HepG2 (cell line): ENCODE results near the gene ELOVL6. TPM values are rescaled to one million over a fixed set of nuclear protein-coding genes. Genes with fewer than 3 reads are reported as not detected.

Source experiments
- ATAC-seq: fragments of 200-7000 bp; cut with Tn5 transposase; 3 replicates; pipeline ENCODE4 v1.9.1; 2020; ENCODE audit warnings: mild to moderate bottlenecking, moderate library complexity
- BruUV-seq: library from RNA; stranded (reverse); fragments of 400-500 nt; replicated peaks from 2 replicates; lab custom pipeline; 2021; lab: Mats Ljungman, UMichigan
- CTCF ChIA-PET: fragments of 300-600 bp; formaldehyde crosslinking; extraction: SDS; loops from one replicate; lab custom pipeline; 2021; ENCODE audit warnings: low total read pairs, inconsistent platforms, low intra/inter-chr PET ratio; lab: Yijun Ruan, JAX
- POLR2A ChIA-PET: fragments of 350-600 bp; sonication (Branson Sonifier 250); formaldehyde crosslinking; loops from one replicate; lab custom pipeline; 2020; ENCODE audit warnings: antibody characterized with exemption, inconsistent platforms; lab: Yijun Ruan, JAX
- DNase-seq: peaks from one replicate; pipeline ENCODE4 v3.0.0-alpha.2; 2015; ENCODE audit warnings: low spot score
- FAIRE-seq: peaks from 3 replicates; lab custom pipeline; 2011; peaks lifted over from hg19 to GRCh38; lab: Jason Lieb, UNC
- H2AFZ ChIP-seq: one replicate; pipeline ENCODE4 v1.6.1; 2011; ENCODE audit warnings: low read length, inconsistent platforms
- H3K27ac ChIP-seq: fragments of 300-600 bp; 3 replicates; pipeline ENCODE4 v1.8.0; 2011; ENCODE audit warnings: mixed run types, mild to moderate bottlenecking, mixed read lengths, low read length, inconsistent platforms; ENCODE audit not compliant: insufficient read depth; ENCODE audit errors: extremely low read length
- H3K27me3 ChIP-seq, 2 experiments: fragments of 200-600 bp in 1 of 2; 2 replicates in 1 of 2; 3 replicates in 1 of 2; pipeline versions ENCODE4 v1.6.0 to v1.8.0; 2011; ENCODE audit warnings: low read length in 2 of 2, mild to moderate bottlenecking in 2 of 2, moderate library complexity in 2 of 2, inconsistent platforms in 1 of 2; ENCODE audit not compliant: insufficient read depth in 2 of 2, control insufficient read depth in 1 of 2
- H3K36me3 ChIP-seq, 2 experiments: fragments of 200-600 bp in 1 of 2; replicated peaks in 1 of 2; 2 replicates in 1 of 2; 3 replicates in 1 of 2; pipeline versions ENCODE4 v1.5.1 to v1.8.0; 2011; ENCODE audit warnings: low read length in 2 of 2, inconsistent platforms in 1 of 2; ENCODE audit not compliant: insufficient read depth in 2 of 2, control insufficient read depth in 1 of 2
- H3K4me1 ChIP-seq: 2 replicates; pipeline ENCODE4 v1.5.1; 2012; ENCODE audit warnings: low read length, inconsistent platforms; ENCODE audit not compliant: insufficient read depth
- H3K4me2 ChIP-seq: 2 replicates; pipeline ENCODE4 v1.6.0; 2011; ENCODE audit warnings: low read depth, low read length, inconsistent platforms
- H3K4me3 ChIP-seq, 3 experiments: fragments of 200-600 bp in 1 of 3; sonication (generic), shearing (Covaris generic) in 1 of 3; replicated peaks in 1 of 3; 2 replicates each; pipeline ENCODE4 v1.5.1; 2011 to 2016; ENCODE audit warnings: low read length in 3 of 3, inconsistent platforms in 2 of 3, low read depth in 2 of 3, mild to moderate bottlenecking in 2 of 3, control low read depth in 1 of 3, mixed read lengths in 1 of 3; ENCODE audit not compliant: insufficient read depth in 1 of 3
- H3K79me2 ChIP-seq: one replicate; pipeline ENCODE4 v1.6.1; 2011; ENCODE audit warnings: low read length, inconsistent platforms; ENCODE audit not compliant: insufficient read depth
- H3K9ac ChIP-seq: 2 replicates; pipeline ENCODE4 v1.6.0; 2011; ENCODE audit warnings: mild to moderate bottlenecking, low read depth, low read length, inconsistent platforms; ENCODE audit not compliant: insufficient read depth
- H3K9me3 ChIP-seq: 2 replicates; pipeline ENCODE4 v1.5.1; 2012; ENCODE audit warnings: mild to moderate bottlenecking, low read length
- H4K20me1 ChIP-seq: 2 replicates; pipeline ENCODE4 v1.6.0; 2011; ENCODE audit warnings: inconsistent platforms, mild to moderate bottlenecking, low read length, moderate library complexity; ENCODE audit not compliant: insufficient read depth
- AHR ChIP-seq: IDR thresholded peaks from 2 replicates; pipeline ENCODE4 v1.6.1; 2018; ENCODE audit warnings: missing genetic modification reagents, missing compliant biosample characterization
- HNRNPUL1 ChIP-seq: fragments of 200-400 bp; formaldehyde crosslinking; IDR thresholded peaks from 2 replicates; pipeline ENCODE4 v1.6.1; 2017; ENCODE audit warnings: low read depth, mild to moderate bottlenecking, low read length, moderate library complexity
- RBFOX2 ChIP-seq: fragments of 200-400 bp; formaldehyde crosslinking; IDR thresholded peaks from 2 replicates; pipeline ENCODE4 v1.6.1; 2017; ENCODE audit warnings: low read depth, mild to moderate bottlenecking, low read length
- RELA ChIP-seq: sonication (generic); formaldehyde crosslinking; IDR thresholded peaks from 2 replicates; pipeline ENCODE4 v1.4.0; 2020; ENCODE audit warnings: missing genetic modification reagents
- SALL1 ChIP-seq: sonication (generic); formaldehyde crosslinking; IDR thresholded peaks from 2 replicates; pipeline ENCODE4 v1.8.0; 2022; ENCODE audit warnings: mild to moderate bottlenecking, missing genetic modification reagents
- SIX1 ChIP-seq: sonication (generic); formaldehyde crosslinking; IDR thresholded peaks from 2 replicates; pipeline ENCODE4 v1.4.0; 2020; ENCODE audit warnings: missing genetic modification reagents, borderline replicate concordance
- SRSF9 ChIP-seq: fragments of 200-400 bp; formaldehyde crosslinking; IDR thresholded peaks from 2 replicates; pipeline ENCODE4 v1.6.1; 2018; ENCODE audit warnings: borderline replicate concordance, mild to moderate bottlenecking, low read depth, low read length; ENCODE audit not compliant: insufficient read depth, poor library complexity, severe bottlenecking
- ZBTB37 ChIP-seq: sonication (generic); formaldehyde crosslinking; IDR thresholded peaks from 2 replicates; pipeline ENCODE4 v1.4.0; 2020; ENCODE audit warnings: mild to moderate bottlenecking, missing genetic modification reagents
- ZFP1 ChIP-seq: IDR thresholded peaks from 2 replicates; pipeline ENCODE4 v1.6.1; 2016
- ZNF292 ChIP-seq: sonication (generic); formaldehyde crosslinking; IDR thresholded peaks from 2 replicates; pipeline ENCODE4 v1.8.1; 2022; ENCODE audit warnings: mild to moderate bottlenecking, low read depth, missing genetic modification reagents, borderline replicate concordance
- ZNF609 ChIP-seq: sonication (generic); formaldehyde crosslinking; IDR thresholded peaks from 2 replicates; pipeline ENCODE4 v1.4.0; 2020; ENCODE audit warnings: mild to moderate bottlenecking, missing genetic modification reagents, borderline replicate concordance
- ZNF652 ChIP-seq: IDR thresholded peaks from 2 replicates; pipeline ENCODE4 v1.6.1; 2016; ENCODE audit warnings: low read depth, borderline replicate concordance
- ZNF660 ChIP-seq: sonication (generic); formaldehyde crosslinking; IDR thresholded peaks from 2 replicates; pipeline ENCODE4 v1.5.1; 2020; ENCODE audit warnings: mild to moderate bottlenecking, low read depth, missing genetic modification reagents, borderline replicate concordance
- ZNF678 ChIP-seq: sonication (generic); formaldehyde crosslinking; IDR thresholded peaks from 2 replicates; pipeline ENCODE4 v1.4.0; 2020; ENCODE audit warnings: mild to moderate bottlenecking, missing genetic modification reagents
- ZSCAN20 ChIP-seq: sonication (generic); formaldehyde crosslinking; IDR thresholded peaks from 2 replicates; pipeline ENCODE4 v1.4.0; 2020; ENCODE audit warnings: missing genetic modification reagents, mild to moderate bottlenecking, borderline replicate concordance
- in situ Hi-C: cut with HindIII; loops from 2 replicates; pipeline ENCODE4 v1.10.0; 2017; ENCODE audit warnings: low pct_unique_long_range_greater_than_20kb; ENCODE audit not compliant: extremely low pct_ligation_motif_present
- intact Hi-C: fragments of 100-400 bp; cut with micrococcal nuclease; formaldehyde crosslinking; loops from one replicate; pipeline ENCODE4 v1.10.0; 2022; ENCODE audit not compliant: unreplicated experiment
- polyA plus RNA-seq, 8 experiments: library from polyadenylated mRNA; depleted of rRNA in 3 of 8; stranded (reverse) in 7 of 8; unstranded in 1 of 8; fragments of >200 nt; fragmentation: Illumina TruSeq in 4 of 8; extraction: Trizol in 4 of 8; gene quantifications; 2 replicates each; pipeline versions ENCODE4 v1.2.1 to v1.2.3, GENCODE V29; 2011 to 2016; ENCODE audit warnings: low read depth in 4 of 8, missing spikeins in 1 of 8, mixed read lengths in 1 of 8; ENCODE audit not compliant: insufficient read depth in 1 of 8
- total RNA-seq, 5 experiments: library from RNA; depleted of rRNA; stranded (reverse); fragments of >200 nt; fragmentation: Illumina TruSeq; extraction: Trizol; gene quantifications; 2 replicates each; pipeline ENCODE4 v1.2.3, GENCODE V29; 2016; ENCODE audit warnings: low read depth in 1 of 5

Gene ELOVL6
- total and polyA plus RNA-seq, 2 of the 13 experiments (the other 11 are each of a cell fraction or from before 2014, with no cell fraction given): 14.1 to 23.2 TPM

GRCh38 chr4:110128029-110128428 is 70.4 kb downstream of the ELOVL6 start (continued):
- no peak for TF ChIP-seq ZNF609 (CRISPR knock-in tag)

- H3K9ac ChIP-seq: no peak overlapping the region
- no TSS peak for BruUV-seq
- FAIRE-seq (no peak), ATAC-seq (no peak), DNase-seq (no peak)
- no peaks in the 10 kb centered on the region for H3K79me2 ChIP-seq
- POLR2A ChIA-PET: no interaction called here
- intact Hi-C loops: no loop called here
- H3K4me1 ChIP-seq: no peaks in the 10 kb centered on the region
- H3K27me3 ChIP-seq: no peaks in the 10 kb centered on the region
- no peaks in the 10 kb centered on the region; a peak in 1 of 5 replicates for H3K36me3 ChIP-seq
- H3K4me3 ChIP-seq: no peak overlapping the region
- H3K27ac ChIP-seq: no peak overlapping the region
- no peak overlapping the region for H2AFZ ChIP-seq
- no peaks in the 10 kb centered on the region for H3K9me3 ChIP-seq
- H3K4me2 ChIP-seq: no peak overlapping the region
- in situ Hi-C loops: no loop called here
- CTCF ChIA-PET: no interaction called here
- H4K20me1 ChIP-seq: peaks cover 4% of the 10 kb centered on the region
- no peak for TF ChIP-seq ZNF678 (CRISPR knock-in tag)
- no peak for TF ChIP-seq ZNF652
- no peak for TF ChIP-seq ZNF292
- TF ChIP-seq RBFOX2: no peak
- no peak for TF ChIP-seq ZSCAN20 (CRISPR knock-in tag)
- no peak for TF ChIP-seq ZBTB37 (CRISPR knock-in tag)
- TF ChIP-seq SALL1 (CRISPR knock-in tag): no peak
- no peak for TF ChIP-seq ZFP1 (CRISPR knock-in tag)
- TF ChIP-seq AHR (CRISPR knock-in tag): no peak
- TF ChIP-seq ZNF660: no peak
- TF ChIP-seq HNRNPUL1: no peak
- TF ChIP-seq SIX1 (CRISPR knock-in tag): no peak
- TF ChIP-seq RELA (CRISPR knock-in tag): no peak
- no peak for TF ChIP-seq SRSF9
Measured at GRCh38 chr4:110124711-110125110, 73.7 kb downstream of the ELOVL6 start.
